ENCODE results near the gene TBC1D22A.

DNA sequence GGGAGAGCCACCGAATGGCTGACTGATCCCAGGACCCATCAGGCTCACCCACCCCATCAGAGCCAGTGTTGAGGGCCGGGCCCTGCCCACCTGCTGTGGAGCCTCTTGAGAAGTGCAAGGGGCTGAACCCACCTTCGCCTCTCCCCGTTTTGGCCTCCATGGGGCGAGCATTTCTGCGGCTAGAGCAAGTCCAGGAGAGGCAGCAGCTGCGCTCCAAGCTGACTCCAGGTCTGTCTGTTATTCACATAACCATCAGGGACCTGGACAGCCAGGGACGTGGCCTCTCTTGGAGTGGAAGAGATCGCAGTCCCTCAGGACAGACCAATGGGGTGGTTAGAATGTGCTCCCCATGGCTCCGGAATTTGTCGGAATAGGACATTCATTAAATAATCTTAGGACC is 231.8 kb downstream of the TBC1D22A start:
- TF ChIP-seq CTCF (conservative IDR thresholded peaks at IDR 0.05; ENCODE audit: low read depth, low read length) (no peak), EZH2 (IDR thresholded peaks at IDR 0.05; ENCODE audit: low read length, unreplicated experiment) (no peak)

All from PC-3 (cell line).